KG1 (cell line): ENCODE data around the gene COL15A1.

Source experiments
- DNase-seq: peaks from one replicate; lab custom pipeline; 2025; lab: John Stamatoyannopoulos, UW

The COL15A1 gene

GRCh38 chr9:99037769-99038483, 94.2 kb downstream of the COL15A1 start:
- DNase-seq, result no peak

GRCh38 chr9:99038484-99038820, 94.7 kb downstream of the COL15A1 start:
- no peak for DNase-seq

- no peak for DNase-seq
These were observed 95.9 kb downstream of the COL15A1 start for GRCh38 chr9:99039505-99040182.

- DNase-seq, result no peak
These were observed 96.7 kb downstream of the COL15A1 start for GRCh38 chr9:99040251-99040900.

- no peak for DNase-seq
These were observed 97.3 kb downstream of the COL15A1 start for GRCh38 chr9:99040911-99041582.

GRCh38 chr9:99041618-99042017, 97.9 kb downstream of the COL15A1 start:
- DNase-seq, result no peak

GRCh38 chr9:99042620-99043019, 98.9 kb downstream of the COL15A1 start:
- no peak for DNase-seq

GRCh38 chr9:99044827-99045226, 101.1 kb downstream of the COL15A1 start:
- DNase-seq, result no peak

- DNase-seq, result no peak
These were observed 102.4 kb downstream of the COL15A1 start for GRCh38 chr9:99046068-99046467.

GRCh38 chr9:99046542-99047071, 102.9 kb downstream of the COL15A1 start:
- no peak for DNase-seq

GRCh38 chr9:99049228-99049627, 105.5 kb downstream of the COL15A1 start:
- no peak for DNase-seq

- DNase-seq, result no peak
These were observed 105.9 kb downstream of the COL15A1 start for GRCh38 chr9:99049641-99050040.

GRCh38 chr9:99050292-99050911, 106.7 kb downstream of the COL15A1 start:
- DNase-seq, result no peak

- no peak for DNase-seq
These were observed 107.2 kb downstream of the COL15A1 start for GRCh38 chr9:99050924-99051323.

- no peak for DNase-seq
These were observed 107.7 kb downstream of the COL15A1 start for GRCh38 chr9:99051406-99051805.

GRCh38 chr9:99051851-99052250, 108.1 kb downstream of the COL15A1 start:
- no peak for DNase-seq

GRCh38 chr9:99052815-99053715, 109.4 kb downstream of the COL15A1 start:
- peak; percentile 66 for DNase-seq

GRCh38 chr9:99054581-99054980, 110.9 kb downstream of the COL15A1 start:
- DNase-seq, result no peak

- DNase-seq, result no peak
These were observed 111.7 kb downstream of the COL15A1 start for GRCh38 chr9:99055384-99055783.

GRCh38 chr9:99056186-99056585, 112.5 kb downstream of the COL15A1 start:
- no peak for DNase-seq
